Chondrocyte (in vitro differentiated cells): ENCODE data around the gene EPHA3. TPM values are rescaled to one million over a fixed set of nuclear protein-coding genes. Genes with fewer than 3 reads are reported as not detected.
A peak's percentile ranks its signal among the peaks of the same experiment; 100 is the strongest.

Experiments
- DNase-seq: peaks from one replicate; pipeline ENCODE4 v3.0.0; 2021; ENCODE audit warnings: mixed read lengths, low spot score
- H3K27ac Mint-ChIP-seq: one replicate; pipeline ENCODE4 v1.8.0; 2021; ENCODE audit warnings: mild to moderate bottlenecking, moderate library complexity, mixed read lengths; ENCODE audit not compliant: unreplicated experiment
- H3K27me3 Mint-ChIP-seq: 2 replicates; pipeline ENCODE4 v1.8.0; 2021; ENCODE audit warnings: low read depth, mixed read lengths
- H3K36me3 Mint-ChIP-seq: 2 replicates; pipeline ENCODE4 v1.8.0; 2021; ENCODE audit warnings: low read depth, mixed read lengths
- H3K4me1 Mint-ChIP-seq: 2 replicates; pipeline ENCODE4 v1.8.0; 2021; ENCODE audit warnings: low read depth, mild to moderate bottlenecking, mixed read lengths
- H3K4me3 Mint-ChIP-seq: one replicate; pipeline ENCODE4 v1.8.0; 2021; ENCODE audit warnings: mild to moderate bottlenecking, moderate library complexity, mixed read lengths; ENCODE audit not compliant: unreplicated experiment
- H3K9me3 Mint-ChIP-seq: 2 replicates; pipeline ENCODE4 v1.8.0; 2021; ENCODE audit warnings: low read depth, mixed read lengths
- total RNA-seq: library from RNA; stranded (reverse); gene quantifications from 3 replicates; pipeline ENCODE4 v1.2.1, GENCODE V29; 2021
- TF ChIP-seq, protein P1 (sequence below): fragments of 200-600 bp; sonication (generic); IDR thresholded peaks from 2 replicates; pipeline ENCODE4 v1.5.0; 2021; ENCODE audit warnings: antibody characterized with exemption, mild to moderate bottlenecking, moderate library complexity

The EPHA3 gene
- total RNA-seq, 1 donor from 2014 or later, result 0.87 TPM

- Mint-ChIP-seq H3K4me3 (no peak overlapping the region), H3K4me1 (peaks cover 21% of the 10 kb centered on the region), H3K36me3 (no peaks in the 10 kb centered on the region), H3K27ac (peak overlapping the region; percentile 2), H3K9me3 (no peaks in the 10 kb centered on the region), H3K27me3 (no peaks in the 10 kb centered on the region)
- DNase-seq, result no peak
- TF ChIP-seq, protein P1, sequence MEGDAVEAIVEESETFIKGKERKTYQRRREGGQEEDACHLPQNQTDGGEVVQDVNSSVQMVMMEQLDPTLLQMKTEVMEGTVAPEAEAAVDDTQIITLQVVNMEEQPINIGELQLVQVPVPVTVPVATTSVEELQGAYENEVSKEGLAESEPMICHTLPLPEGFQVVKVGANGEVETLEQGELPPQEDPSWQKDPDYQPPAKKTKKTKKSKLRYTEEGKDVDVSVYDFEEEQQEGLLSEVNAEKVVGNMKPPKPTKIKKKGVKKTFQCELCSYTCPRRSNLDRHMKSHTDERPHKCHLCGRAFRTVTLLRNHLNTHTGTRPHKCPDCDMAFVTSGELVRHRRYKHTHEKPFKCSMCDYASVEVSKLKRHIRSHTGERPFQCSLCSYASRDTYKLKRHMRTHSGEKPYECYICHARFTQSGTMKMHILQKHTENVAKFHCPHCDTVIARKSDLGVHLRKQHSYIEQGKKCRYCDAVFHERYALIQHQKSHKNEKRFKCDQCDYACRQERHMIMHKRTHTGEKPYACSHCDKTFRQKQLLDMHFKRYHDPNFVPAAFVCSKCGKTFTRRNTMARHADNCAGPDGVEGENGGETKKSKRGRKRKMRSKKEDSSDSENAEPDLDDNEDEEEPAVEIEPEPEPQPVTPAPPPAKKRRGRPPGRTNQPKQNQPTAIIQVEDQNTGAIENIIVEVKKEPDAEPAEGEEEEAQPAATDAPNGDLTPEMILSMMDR, result no peak
Observed at GRCh38 chr3:89419647-89420241, 312.3 kb downstream of the EPHA3 start.

- Mint-ChIP-seq H3K27me3 (no peaks in the 10 kb centered on the region), H3K9me3 (no peaks in the 10 kb centered on the region), H3K27ac (no peak overlapping the region), H3K36me3 (no peaks in the 10 kb centered on the region), H3K4me3 (no peak overlapping the region), H3K4me1 (no peaks in the 10 kb centered on the region)
- DNase-seq, result no peak
- TF ChIP-seq, protein P1, result no peak
Observed at GRCh38 chr3:89426060-89426459, 318.6 kb downstream of the EPHA3 start.

DNA sequence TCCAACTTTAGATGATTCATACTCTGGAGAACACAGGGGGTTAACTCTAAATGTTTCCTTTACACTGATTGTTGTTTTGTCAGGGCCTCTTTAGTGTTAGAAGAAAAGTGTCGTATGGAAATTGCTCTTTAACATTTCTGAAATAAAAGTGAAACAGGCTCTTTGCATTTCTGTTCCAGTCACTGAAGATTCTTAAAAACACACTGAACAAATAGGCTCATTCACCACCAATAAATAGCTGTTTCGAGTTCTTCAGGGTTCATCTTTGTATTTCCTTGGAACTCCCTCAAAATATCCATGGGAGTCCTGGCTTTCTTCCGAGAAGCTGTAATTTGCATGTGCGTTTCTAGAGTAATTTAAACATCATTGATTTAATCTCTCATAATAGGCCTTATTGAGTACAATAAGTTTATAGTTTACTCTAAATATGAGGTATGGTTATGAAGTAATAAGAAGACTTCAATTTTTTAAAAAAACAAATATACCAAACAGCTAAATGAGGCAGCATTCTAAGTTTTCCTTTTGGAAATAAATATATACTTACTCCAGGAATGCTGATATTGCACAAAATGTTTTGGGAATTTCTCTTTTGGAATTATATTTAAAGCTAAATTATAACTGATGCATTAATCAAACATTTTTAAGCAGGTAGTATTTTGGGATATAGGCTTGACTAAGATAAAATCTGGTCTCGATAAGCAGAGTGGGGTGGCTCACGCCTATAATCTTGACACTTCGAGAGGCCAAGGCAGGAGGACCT, 327.4 kb downstream of the EPHA3 start:
- TF ChIP-seq, protein P1, result no peak
- no peak for DNase-seq
- Mint-ChIP-seq H3K9me3 (no peaks in the 10 kb centered on the region), H3K27me3 (no peaks in the 10 kb centered on the region), H3K4me1 (peaks cover 4% of the 10 kb centered on the region), H3K36me3 (no peaks in the 10 kb centered on the region), H3K4me3 (no peak overlapping the region), H3K27ac (no peak overlapping the region)

DNA sequence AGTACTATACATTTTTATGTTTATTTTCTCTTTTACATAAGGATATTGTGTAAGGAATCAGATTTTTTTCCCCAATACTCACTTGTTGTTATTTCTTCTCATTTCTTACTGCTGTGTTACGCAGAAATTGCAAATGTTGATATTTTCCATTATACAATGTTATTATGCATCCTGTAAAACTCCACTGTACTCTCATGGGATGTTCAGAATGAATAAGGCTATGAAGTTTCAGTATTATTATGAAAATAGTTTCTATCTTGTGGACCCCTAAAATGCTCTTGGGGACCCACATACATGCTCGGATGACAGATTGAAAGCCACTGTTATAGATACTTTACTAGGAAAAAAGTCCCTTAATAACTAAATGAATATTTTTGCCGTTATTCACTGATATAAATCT, 329.4 kb downstream of the EPHA3 start:
- Mint-ChIP-seq H3K4me3 (no peak overlapping the region), H3K27me3 (no peaks in the 10 kb centered on the region), H3K27ac (no peak overlapping the region), H3K4me1 (peaks cover 7% of the 10 kb centered on the region), H3K9me3 (no peaks in the 10 kb centered on the region), H3K36me3 (no peaks in the 10 kb centered on the region)
- DNase-seq, result no peak
- TF ChIP-seq, protein P1, result no peak

DNA sequence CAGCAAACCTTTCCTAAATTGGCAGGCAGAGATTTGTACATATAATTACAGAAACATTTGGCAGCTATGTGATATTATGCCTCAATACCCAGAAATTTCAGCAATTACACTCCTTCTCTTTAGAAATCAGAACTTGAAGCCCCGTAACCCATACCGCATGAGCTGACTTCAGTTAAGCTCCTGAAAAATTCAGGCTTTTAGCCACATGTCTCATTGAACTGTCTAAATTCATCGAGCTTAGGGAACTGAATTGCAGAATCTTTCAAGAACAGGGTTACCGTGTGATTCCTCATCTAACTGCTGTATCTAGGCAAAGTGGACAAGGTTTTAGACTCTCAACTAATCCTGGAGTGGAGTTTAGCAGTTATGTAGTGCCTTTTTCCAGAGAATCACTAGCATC, 333.0 kb downstream of the EPHA3 start:
- Mint-ChIP-seq H3K4me1 (peaks cover 2% of the 10 kb centered on the region), H3K9me3 (no peaks in the 10 kb centered on the region), H3K27me3 (no peaks in the 10 kb centered on the region), H3K27ac (no peak overlapping the region), H3K4me3 (no peak overlapping the region), H3K36me3 (no peaks in the 10 kb centered on the region)
- TF ChIP-seq, protein P1, result no peak
- DNase-seq, result no peak
